SK-N-MC (cell line): Measurements from ENCODE around the gene RBM4B.

Source experiments
- FOXP2 ChIP-seq: optimal IDR thresholded peaks from 2 replicates; pipeline ENCODE3; 2011; ENCODE audit warnings: mild to moderate bottlenecking, moderate library complexity; ENCODE audit not compliant: insufficient read depth; ENCODE audit errors: extremely low read length, control extremely low read depth
- POLR2AphosphoS5 ChIP-seq: IDR thresholded peaks from 2 replicates; pipeline ENCODE4 v1.6.1; 2012; ENCODE audit warnings: mild to moderate bottlenecking, low read depth, low read length, borderline replicate concordance

- TF ChIP-seq POLR2AphosphoS5 = no peak
- TF ChIP-seq FOXP2 = no peak
These were observed 51.9 kb downstream of the RBM4B start for GRCh38 chr11:66625752-66626149.
